Left hindlimb (tissue), 1 donor: ENCODE results near the gene PTPN4.

Source experiments
- DNase-seq: peaks from one replicate; pipeline ENCODE4 v3.0.0-alpha.2; 2018

PTPN4 gene

GRCh38 chr2:119759451-119760236 is at the start of gene PTPN4:
TSS of gene PTPN4 (plus strand) at chr2:119759922. CDS start at chr2:119809854, 49,932 bp downstream.
- DNase-seq, result peak; percentile 97

- no peak for DNase-seq
These were observed 49.4 kb upstream of the PTPN4 start for GRCh38 chr2:119710281-119710680.

- DNase-seq, result no peak
These were observed 48.4 kb upstream of the PTPN4 start for GRCh38 chr2:119711352-119711751.

- no peak for DNase-seq
These were observed 47.2 kb upstream of the PTPN4 start for GRCh38 chr2:119712571-119712970.

GRCh38 chr2:119713819-119714490 is 45.8 kb upstream of the PTPN4 start:
- DNase-seq, result no peak

- DNase-seq, result no peak
These were observed 44.1 kb upstream of the PTPN4 start for GRCh38 chr2:119715409-119716283.

GRCh38 chr2:119716284-119716672 is 43.4 kb upstream of the PTPN4 start:
- no peak for DNase-seq

- no peak for DNase-seq
These were observed 41.0 kb upstream of the PTPN4 start for GRCh38 chr2:119718501-119719260.

- no peak for DNase-seq
These were observed 40.5 kb upstream of the PTPN4 start for GRCh38 chr2:119719261-119719627.

GRCh38 chr2:119721043-119721442 is 38.7 kb upstream of the PTPN4 start:
- no peak for DNase-seq

GRCh38 chr2:119721462-119721861 is 38.3 kb upstream of the PTPN4 start:
- no peak for DNase-seq

- DNase-seq, result no peak
These were observed 37.8 kb upstream of the PTPN4 start for GRCh38 chr2:119721904-119722303.

- DNase-seq, result no peak
These were observed 36.5 kb upstream of the PTPN4 start for GRCh38 chr2:119723186-119723585.

GRCh38 chr2:119723784-119724467 is 35.8 kb upstream of the PTPN4 start:
- no peak for DNase-seq

GRCh38 chr2:119724656-119725485 is 34.9 kb upstream of the PTPN4 start:
- DNase-seq, result no peak

- no peak for DNase-seq
These were observed 32.2 kb upstream of the PTPN4 start for GRCh38 chr2:119727493-119727892.

GRCh38 chr2:119728421-119728820 is 31.3 kb upstream of the PTPN4 start:
- DNase-seq, result no peak

GRCh38 chr2:119730671-119731177 is 29.0 kb upstream of the PTPN4 start:
- no peak for DNase-seq

- no peak for DNase-seq
These were observed 27.7 kb upstream of the PTPN4 start for GRCh38 chr2:119731983-119732382.

GRCh38 chr2:119732601-119733164 is 27.0 kb upstream of the PTPN4 start:
- DNase-seq, result no peak

GRCh38 chr2:119734047-119734446 is 25.7 kb upstream of the PTPN4 start:
- no peak for DNase-seq
